Skeletal muscle tissue (tissue), 4 donors: Measurements from ENCODE around the gene KIAA0753. TPM values are rescaled to one million over a fixed set of nuclear protein-coding genes. Genes with fewer than 3 reads are reported as not detected.
"Not testable (repeated sequence)": the region's sequence is repeated elsewhere in the genome, so short reads cannot be mapped to it uniquely, and the experiment has no call there.

Experiments used
- H3K27ac ChIP-seq: one replicate; pipeline ENCODE4 v1.7.0; 2013; ENCODE audit warnings: mild to moderate bottlenecking, low read depth, low read length, inconsistent platforms
- H3K27me3 ChIP-seq, 3 donors: one replicate each; pipeline ENCODE4 v1.7.0; 2013; ENCODE audit warnings: low read length in 3 of 3; ENCODE audit not compliant: control insufficient read depth in 3 of 3, insufficient read depth in 3 of 3
- H3K36me3 ChIP-seq, 3 donors: one replicate each; pipeline ENCODE4 v1.7.0; 2013; ENCODE audit warnings: low read length in 3 of 3; ENCODE audit not compliant: control insufficient read depth in 3 of 3, insufficient read depth in 3 of 3
- H3K4me1 ChIP-seq, 3 donors: one replicate each; pipeline ENCODE4 v1.7.0; 2013; ENCODE audit warnings: low read length in 3 of 3, mild to moderate bottlenecking in 3 of 3; ENCODE audit not compliant: control insufficient read depth in 3 of 3, insufficient read depth in 3 of 3
- H3K4me3 ChIP-seq, 3 donors: one replicate each; pipeline ENCODE4 v1.7.0; 2013; ENCODE audit warnings: low read length in 3 of 3
- H3K9ac ChIP-seq, 3 donors: one replicate each; pipeline ENCODE4 v1.7.0; 2013; ENCODE audit warnings: low read length in 3 of 3, mild to moderate bottlenecking in 3 of 3, moderate library complexity in 2 of 3, low read depth in 1 of 3
- H3K9me3 ChIP-seq, 3 donors: one replicate each; pipeline ENCODE4 v1.7.0; 2013; ENCODE audit warnings: low read length in 3 of 3; ENCODE audit not compliant: control insufficient read depth in 3 of 3
- total RNA-seq: library from RNA; depleted of rRNA; stranded (reverse); fragments of >200 nt; gene quantifications from one replicate; pipeline ENCODE4 v1.2.3, GENCODE V29; 2014
- donor health status: Osteomylitis.

KIAA0753 gene
- total RNA-seq, 1 donor from 2014 or later = 11.5 TPM

DNA sequence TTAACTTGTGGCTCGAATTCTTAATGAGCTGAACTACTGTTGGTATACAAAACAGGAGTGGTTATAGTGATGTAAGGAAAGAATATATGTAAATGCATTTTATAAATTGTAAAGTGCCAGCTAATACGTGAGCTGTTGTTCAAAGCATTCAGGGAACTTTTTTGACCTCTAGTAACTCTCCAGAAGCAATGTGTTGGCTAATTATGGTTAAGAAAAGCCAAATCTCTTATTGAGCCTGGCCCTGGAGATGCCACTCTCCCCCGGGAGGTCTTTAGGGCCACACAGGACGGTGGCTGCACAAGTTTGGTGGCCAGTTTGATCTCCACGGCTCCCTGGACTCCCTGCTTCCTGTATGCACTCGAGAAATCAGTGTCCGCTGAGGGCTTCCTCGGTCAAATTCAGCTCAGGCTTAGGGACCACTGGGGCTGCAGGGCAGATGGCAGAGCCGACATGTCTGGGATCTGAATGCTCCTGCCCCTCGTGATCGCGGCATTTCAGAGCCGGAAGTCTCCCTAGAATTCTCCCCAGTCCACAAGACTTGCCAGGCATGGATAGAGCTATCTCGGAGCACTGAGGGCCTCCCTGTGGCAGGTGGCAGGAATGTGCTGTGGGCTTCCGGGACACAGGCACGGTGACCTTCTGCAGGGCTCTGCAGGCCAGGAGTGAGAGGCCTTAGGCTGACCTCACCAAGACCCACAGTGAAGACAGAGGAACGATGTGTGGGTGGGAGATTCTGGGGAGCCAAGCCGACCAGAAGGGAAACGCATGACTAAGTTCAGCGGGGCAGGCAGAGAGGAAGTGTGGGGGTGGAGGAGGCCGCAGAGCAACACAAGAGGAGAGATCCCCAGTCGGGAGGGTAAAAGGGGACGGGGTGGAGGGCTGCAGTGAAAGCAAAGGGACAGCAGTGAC, 65.6 kb downstream of the KIAA0753 start:
- H3K4me1 ChIP-seq = peaks cover 12 to 14% (median 14%) of the 10 kb centered on the region in 3 donors
- peak overlapping the region in 1 of 3 donors; percentile 41 for H3K4me3 ChIP-seq
- peaks cover 0 to 13% (median 5%) of the 10 kb centered on the region in 3 donors for H3K27me3 ChIP-seq
- peaks cover 2 to 16% (median 7%) of the 10 kb centered on the region in 3 donors for H3K36me3 ChIP-seq
- H3K27ac ChIP-seq = no peak overlapping the region
- H3K9ac ChIP-seq = peak overlapping the region in 1 of 3 donors; percentile 16
- no peaks in the 10 kb centered on the region for H3K9me3 ChIP-seq

DNA sequence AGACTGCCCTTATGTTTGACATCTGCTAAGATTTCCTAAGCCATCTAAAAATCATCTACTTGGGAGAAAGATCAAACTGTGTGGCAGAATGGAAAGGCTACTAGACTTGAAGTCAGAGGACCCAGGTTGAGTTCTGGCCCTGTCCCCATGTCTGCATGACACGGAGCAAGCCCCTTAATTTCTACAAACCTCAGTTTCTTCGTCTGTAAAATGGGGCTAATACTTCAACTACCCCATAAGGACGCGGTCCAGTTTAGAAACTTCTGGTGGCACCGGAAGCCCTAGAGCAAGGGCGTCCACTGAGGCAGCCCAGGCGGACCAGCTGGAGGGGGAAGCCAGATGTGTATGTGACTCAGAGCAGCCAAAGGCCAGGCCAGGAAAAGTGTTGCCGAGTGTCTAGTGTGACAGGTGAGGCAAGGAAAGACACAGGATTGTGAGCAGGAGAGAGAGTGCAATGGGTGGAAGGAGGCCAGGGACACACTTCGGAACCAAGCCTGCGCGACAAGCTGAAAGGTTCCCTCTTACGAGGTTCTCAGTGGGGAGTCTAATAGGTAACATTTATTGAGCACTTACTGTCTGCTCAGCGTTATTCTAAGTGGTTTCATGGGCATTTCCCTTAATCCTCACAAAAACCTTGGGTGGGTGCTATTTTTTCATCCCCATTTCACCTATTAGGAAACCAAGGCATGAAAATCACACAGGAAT, 66.4 kb downstream of the KIAA0753 start:
- Histone ChIP-seq H3K27me3 (peaks cover 4 to 19% (median 12%) of the 10 kb centered on the region in 3 donors), H3K9me3 (no peaks in the 10 kb centered on the region), H3K36me3 (peaks cover 1 to 11% (median 2%) of the 10 kb centered on the region in 3 donors), H3K4me1 (peaks cover 12 to 14% (median 14%) of the 10 kb centered on the region in 3 donors), H3K27ac (no peak overlapping the region), H3K9ac (no peak overlapping the region), H3K4me3 (no peak overlapping the region)

DNA sequence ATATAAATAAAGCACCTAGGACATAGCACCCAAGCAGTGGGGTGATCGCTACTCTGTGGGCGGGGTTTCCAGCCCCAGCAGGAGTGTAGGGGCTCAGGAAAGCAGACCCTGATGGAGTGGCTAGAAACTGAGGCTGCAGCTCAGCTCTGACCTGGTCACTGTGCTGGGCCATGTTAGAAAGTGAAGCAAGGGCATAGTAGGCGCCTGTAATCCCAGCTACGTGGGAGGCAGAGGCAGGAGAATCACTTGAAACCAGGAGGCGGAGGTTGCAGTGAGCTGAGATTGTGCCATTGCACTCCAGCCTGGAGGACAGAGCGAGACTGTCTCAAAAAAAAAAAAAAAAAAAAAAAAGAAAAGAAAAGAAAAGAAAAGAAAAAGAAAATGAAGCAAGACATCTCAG, 67.0 kb downstream of the KIAA0753 start:
- H3K4me1 ChIP-seq = peaks cover 12 to 14% (median 14%) of the 10 kb centered on the region in 3 donors
- not testable (repeated sequence) for H3K9me3 ChIP-seq, H3K9ac ChIP-seq, H3K4me3 ChIP-seq, H3K27ac ChIP-seq, H3K36me3 ChIP-seq
- H3K27me3 ChIP-seq = peaks cover 4 to 24% (median 12%) of the 10 kb centered on the region in 3 donors

DNA sequence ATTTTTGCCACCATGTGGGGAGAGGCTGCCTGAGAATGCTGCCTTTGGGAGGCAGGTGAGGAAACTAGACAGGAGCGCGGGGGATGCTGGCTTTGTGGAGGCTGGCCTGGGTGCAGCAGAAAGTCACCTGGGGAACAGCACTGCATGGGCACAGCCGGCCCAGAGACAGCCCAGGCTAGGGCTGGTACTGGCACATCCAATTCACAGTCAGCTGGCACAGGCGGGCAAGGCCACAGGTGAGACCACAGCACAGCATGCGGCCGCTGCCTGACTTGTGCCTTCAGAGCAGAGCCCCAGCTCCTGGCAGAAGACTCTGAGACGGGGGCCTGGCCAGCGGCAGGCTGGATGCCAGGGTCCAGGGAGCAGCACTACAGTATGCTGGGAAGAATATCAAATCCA, 67.5 kb downstream of the KIAA0753 start:
- Histone ChIP-seq H3K9ac (no peak overlapping the region), H3K4me1 (peaks cover 12 to 14% (median 14%) of the 10 kb centered on the region in 3 donors), H3K9me3 (no peaks in the 10 kb centered on the region), H3K27me3 (peaks cover 4 to 29% (median 12%) of the 10 kb centered on the region in 3 donors), H3K27ac (no peak overlapping the region), H3K36me3 (peaks cover 0 to 6% (median 2%) of the 10 kb centered on the region in 3 donors), H3K4me3 (no peak overlapping the region)

DNA sequence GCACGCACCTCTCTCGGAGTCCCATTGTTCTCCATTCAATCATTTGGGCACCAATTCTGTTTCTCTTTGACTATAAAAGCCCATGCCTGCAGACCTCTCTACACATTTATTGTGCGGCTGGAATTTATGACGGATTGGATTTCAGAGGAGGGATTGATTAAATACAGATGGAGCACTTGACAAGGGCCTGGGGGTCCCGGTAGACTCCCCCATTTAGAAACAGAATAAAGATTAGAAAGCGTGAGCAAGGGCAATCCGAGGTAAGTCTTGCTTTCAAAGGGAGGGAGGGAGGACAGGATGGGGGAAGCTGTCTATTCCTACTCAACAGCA, 69.1 kb downstream of the KIAA0753 start:
- H3K27ac ChIP-seq = no peak overlapping the region
- peaks cover 9 to 34% (median 12%) of the 10 kb centered on the region in 3 donors for H3K27me3 ChIP-seq
- H3K36me3 ChIP-seq = no peaks in the 10 kb centered on the region
- H3K4me1 ChIP-seq = peaks cover 14 to 16% (median 14%) of the 10 kb centered on the region in 3 donors
- no peaks in the 10 kb centered on the region for H3K9me3 ChIP-seq
- no peak overlapping the region for H3K9ac ChIP-seq
- H3K4me3 ChIP-seq = no peak overlapping the region

DNA sequence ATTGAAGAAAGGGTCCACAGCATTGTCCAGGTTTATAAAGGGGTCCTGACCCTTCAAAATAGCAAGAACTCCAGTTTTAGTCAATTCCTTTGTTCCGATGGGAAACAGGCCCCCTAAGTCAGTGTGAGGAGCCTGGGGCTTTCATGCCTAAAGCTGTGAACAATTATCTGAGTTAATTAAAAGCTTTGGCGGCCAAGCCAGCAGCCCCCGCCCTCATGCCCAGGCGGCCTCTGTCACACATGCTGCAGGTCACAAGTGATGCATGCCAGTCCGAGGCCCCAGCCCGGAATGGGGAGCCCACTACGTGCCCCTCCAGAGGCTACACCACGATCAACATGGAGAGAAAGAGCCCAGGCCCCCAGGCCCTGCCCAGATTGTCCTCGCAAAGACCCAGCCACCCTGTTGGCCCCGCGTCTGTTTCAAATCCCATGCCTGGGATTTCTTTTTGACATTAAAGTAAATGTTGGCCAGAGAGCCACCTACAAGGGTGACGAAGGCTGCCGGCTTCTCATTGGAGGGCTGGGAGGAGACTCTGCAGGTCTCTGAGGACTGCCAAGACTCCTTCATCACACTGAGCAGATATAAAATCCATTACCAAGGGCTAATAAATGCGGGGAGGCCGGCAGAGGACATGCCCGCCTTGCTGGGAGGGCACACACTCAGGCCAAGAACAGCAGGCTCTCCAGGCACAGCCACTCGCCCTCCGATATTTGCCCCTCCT, 69.6 kb downstream of the KIAA0753 start:
- Histone ChIP-seq H3K27me3 (peaks cover 9 to 34% (median 14%) of the 10 kb centered on the region in 3 donors), H3K36me3 (no peaks in the 10 kb centered on the region), H3K9ac (no peak overlapping the region), H3K9me3 (no peaks in the 10 kb centered on the region), H3K4me3 (no peak overlapping the region), H3K4me1 (peaks cover 12 to 16% (median 12%) of the 10 kb centered on the region in 3 donors), H3K27ac (no peak overlapping the region)

DNA sequence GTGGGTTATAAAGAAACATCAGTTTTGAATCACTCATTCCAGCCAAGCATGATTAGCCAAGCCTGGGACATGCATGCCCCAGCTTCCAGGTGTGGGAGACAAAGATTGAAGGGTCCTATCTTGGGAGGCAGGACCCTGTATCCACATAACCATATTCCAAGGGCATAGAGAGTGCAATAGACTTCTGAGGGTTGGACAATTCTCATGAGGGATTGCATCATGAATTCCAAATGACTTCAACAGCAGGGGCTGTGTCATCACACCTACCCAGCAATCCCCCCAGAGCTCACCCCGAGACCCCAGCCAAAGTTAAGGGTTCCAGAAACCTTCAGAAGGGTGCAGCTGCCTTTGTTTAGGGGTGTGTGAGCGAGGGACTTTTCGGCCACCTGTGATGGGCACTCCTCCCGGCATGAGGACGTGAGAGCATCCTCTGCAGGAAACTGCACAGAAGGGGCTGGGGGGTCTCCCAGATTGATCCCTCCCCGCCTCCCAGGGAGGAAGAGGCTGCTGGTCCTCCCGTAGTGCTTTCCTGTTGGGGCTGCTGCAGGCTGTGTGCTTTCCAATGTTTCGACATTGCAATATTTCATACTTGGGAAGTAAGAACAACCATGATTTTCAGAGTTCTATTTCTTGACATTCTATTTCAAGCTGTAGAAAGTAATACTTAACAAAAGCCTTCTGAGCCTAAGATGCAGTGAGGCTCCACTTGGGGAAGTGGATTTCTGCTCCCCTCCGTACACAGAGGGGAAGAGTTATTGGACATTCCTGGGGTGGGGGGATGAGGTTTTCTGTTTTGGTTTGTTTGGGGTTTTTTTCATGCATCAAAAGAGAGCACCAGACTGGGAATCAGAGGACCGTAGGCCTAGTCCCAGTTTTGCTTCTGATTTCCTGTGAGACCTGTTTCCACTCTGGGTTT, 70.9 kb downstream of the KIAA0753 start:
- Histone ChIP-seq H3K9ac (no peak overlapping the region), H3K4me1 (peaks cover 0 to 6% (median under 1%) of the 10 kb centered on the region in 3 donors), H3K4me3 (no peak overlapping the region), H3K9me3 (no peaks in the 10 kb centered on the region), H3K36me3 (no peaks in the 10 kb centered on the region), H3K27ac (no peak overlapping the region), H3K27me3 (peaks cover 9 to 30% (median 15%) of the 10 kb centered on the region in 3 donors)

DNA sequence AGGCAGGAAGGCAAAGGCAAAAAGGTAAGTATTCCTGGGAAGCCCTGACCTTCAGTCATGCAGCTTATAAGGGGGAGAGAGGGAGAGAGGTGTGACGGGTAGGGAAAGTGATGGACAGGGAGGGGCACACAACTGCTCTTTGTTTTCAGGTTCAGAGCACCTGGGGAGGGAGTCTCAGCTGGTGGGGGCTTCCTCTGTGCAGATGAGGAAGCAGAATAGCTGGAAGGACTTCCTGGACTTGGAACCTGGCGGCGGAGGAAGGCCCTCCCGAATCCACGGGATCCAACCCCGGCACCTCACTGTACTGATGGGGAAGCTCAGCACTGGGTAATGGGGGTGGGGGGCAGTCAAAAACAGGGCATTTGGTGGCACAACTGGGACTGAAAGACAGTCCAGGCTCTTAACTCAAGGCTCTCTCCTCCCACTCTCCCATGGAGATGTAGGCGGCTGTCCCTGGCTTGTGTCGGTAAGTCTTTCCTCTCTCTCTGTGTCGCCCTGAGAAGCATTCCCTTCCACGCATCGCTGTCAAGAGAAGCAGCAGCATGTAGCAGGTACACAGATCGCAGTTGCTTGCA, 72.2 kb downstream of the KIAA0753 start:
- H3K9ac ChIP-seq = no peak overlapping the region
- no peaks in the 10 kb centered on the region for H3K9me3 ChIP-seq
- peaks cover 9 to 30% (median 15%) of the 10 kb centered on the region in 3 donors for H3K27me3 ChIP-seq
- H3K36me3 ChIP-seq = no peaks in the 10 kb centered on the region
- no peak overlapping the region for H3K4me3 ChIP-seq
- H3K4me1 ChIP-seq = peaks cover 0 to 5% (median 0%) of the 10 kb centered on the region in 3 donors
- H3K27ac ChIP-seq = no peak overlapping the region
